HT1080 (cell line): Measurements from ENCODE around the gene TCERG1L. TPM values are rescaled to one million over a fixed set of nuclear protein-coding genes. Genes with fewer than 3 reads are reported as not detected.
A peak's percentile ranks its signal among the peaks of the same experiment; 100 is the strongest.

Experiments used
- DNase-seq: peaks from one replicate; pipeline ENCODE4 v3.0.0-alpha.2; 2015; ENCODE audit warnings: low read depth
- total RNA-seq: library from RNA; depleted of rRNA; stranded (reverse); fragments of >200 nt; shearing (Covaris generic); gene quantifications from 2 replicates; pipeline ENCODE4 v1.2.3, GENCODE V29; 2014

The TCERG1L gene
- total RNA-seq, 1 experiment from 2014 or later, result not detected

- DNase-seq, result no peak
Measured at GRCh38 chr10:131072651-131073468, 238.7 kb downstream of the TCERG1L start.

- DNase-seq, result no peak
Measured at GRCh38 chr10:131071721-131072120, 239.8 kb downstream of the TCERG1L start.

DNA sequence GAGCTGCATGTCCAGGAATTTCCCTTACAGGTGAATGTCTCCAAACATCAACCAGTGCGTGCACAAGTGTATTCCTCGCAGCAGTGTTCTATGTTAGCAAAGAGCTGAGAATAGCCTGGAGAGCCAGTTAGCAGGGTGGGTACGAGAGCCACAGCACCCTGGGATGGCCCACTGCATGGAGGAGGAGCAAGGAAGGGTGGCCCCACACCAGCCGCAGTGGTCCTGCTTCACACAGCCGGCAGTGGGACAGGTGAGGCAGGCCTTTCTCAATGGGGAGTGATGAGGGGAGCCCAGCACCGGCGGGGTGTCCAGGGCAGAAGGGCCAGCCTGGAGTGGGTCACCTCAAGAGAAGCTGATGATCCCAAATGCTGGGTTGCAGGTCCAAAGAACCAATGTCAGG lies 240.7 kb downstream of the TCERG1L start:
- DNase-seq, result no peak

DNA sequence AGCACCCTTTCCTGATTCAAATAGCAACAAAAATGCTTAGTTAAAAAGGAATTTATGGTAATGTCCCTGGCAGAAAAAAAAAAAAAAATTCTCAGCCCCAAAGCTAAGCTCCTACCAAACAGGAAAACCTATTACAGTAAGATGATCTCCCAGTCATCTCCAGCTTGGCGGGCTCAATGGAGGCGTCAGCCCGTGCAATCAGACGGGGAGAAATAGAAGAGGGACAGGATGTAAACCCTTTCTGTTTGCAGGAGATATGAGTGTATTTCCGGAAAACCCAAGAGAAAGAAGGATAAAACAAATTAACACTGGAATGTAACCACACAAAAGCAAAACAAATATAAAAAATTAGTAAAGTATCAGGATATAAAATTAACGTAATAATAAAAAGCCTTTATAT lies 242.8 kb downstream of the TCERG1L start:
- peak; percentile 26 for DNase-seq

DNA sequence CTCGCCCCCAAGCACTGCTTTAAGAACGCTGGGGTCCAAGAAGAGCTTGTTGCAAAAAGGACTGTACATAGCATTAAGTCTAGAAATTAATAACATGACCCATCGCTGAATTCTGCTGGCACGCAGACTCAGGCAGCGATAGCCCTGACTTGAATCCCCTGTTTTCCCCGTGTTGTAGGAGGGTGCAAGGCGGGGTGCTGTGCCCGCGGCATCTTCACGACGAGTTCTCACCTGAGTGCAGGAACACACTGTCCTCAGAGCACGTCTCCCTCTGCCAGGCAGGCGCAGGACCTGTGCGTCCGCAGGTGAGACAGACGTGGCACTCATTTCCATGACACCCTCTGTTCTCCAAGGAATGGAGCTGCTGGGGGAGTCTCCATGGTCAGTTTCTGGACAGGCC lies 243.2 kb downstream of the TCERG1L start:
- no peak for DNase-seq

GRCh38 chr10:131067690-131068089 lies 243.8 kb downstream of the TCERG1L start:
- no peak for DNase-seq

- peak; percentile 27 for DNase-seq
Measured at GRCh38 chr10:131065673-131066305, 245.7 kb downstream of the TCERG1L start.

GRCh38 chr10:131063311-131063710 lies 248.2 kb downstream of the TCERG1L start:
- no peak for DNase-seq

GRCh38 chr10:131062621-131063260 lies 248.8 kb downstream of the TCERG1L start:
- no peak for DNase-seq

- DNase-seq, result no peak
Measured at GRCh38 chr10:131061216-131061615, 250.3 kb downstream of the TCERG1L start.

- DNase-seq, result no peak
Measured at GRCh38 chr10:131059881-131060280, 251.6 kb downstream of the TCERG1L start.

GRCh38 chr10:131058799-131059198 lies 252.7 kb downstream of the TCERG1L start:
- no peak for DNase-seq

DNA sequence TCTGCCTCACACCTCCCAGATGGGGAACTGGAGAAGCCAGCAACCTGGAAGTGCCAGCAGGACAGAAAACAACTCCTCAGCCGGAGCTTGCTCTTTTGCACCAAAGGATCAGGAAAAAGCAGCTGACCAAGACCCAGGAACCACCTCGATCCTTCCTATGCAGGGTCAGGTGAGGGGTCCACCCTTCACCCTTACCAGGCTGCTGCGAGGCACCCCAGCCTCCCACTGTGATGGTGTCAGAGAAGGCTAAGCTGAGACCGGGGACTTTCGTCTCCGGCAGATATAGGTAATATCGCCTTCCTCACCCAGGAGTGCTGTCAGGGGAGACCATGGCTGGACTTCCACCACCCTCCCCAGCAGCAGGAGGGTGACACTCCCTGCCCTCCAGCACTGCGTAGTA lies 254.7 kb downstream of the TCERG1L start:
- DNase-seq, result no peak

GRCh38 chr10:131056091-131056579 lies 255.4 kb downstream of the TCERG1L start:
- no peak for DNase-seq

GRCh38 chr10:131055437-131055836 lies 256.1 kb downstream of the TCERG1L start:
- no peak for DNase-seq

DNA sequence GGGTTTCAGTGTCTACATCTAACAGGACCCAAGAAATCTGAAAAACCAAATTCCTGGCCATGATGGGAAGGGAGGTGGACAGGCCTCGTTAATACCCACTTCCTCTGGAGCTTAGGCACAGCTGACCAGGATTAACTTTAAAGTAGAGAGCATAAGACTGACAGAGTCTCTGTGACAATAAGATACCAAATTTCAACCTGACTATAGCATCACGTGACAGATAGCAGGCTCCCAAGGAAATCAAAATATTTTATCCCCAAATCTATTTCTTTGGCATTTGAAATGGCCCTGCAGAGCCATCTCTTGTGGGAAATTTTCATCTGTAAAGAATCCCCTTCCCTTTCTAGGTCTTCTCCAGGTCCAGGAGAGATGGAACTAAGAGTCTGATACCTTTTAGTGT lies 258.3 kb downstream of the TCERG1L start:
- DNase-seq, result no peak

- peak; percentile 33 for DNase-seq
Measured at GRCh38 chr10:131050162-131050766, 261.3 kb downstream of the TCERG1L start.

- DNase-seq, result no peak
Measured at GRCh38 chr10:131049016-131049415, 262.5 kb downstream of the TCERG1L start.

DNA sequence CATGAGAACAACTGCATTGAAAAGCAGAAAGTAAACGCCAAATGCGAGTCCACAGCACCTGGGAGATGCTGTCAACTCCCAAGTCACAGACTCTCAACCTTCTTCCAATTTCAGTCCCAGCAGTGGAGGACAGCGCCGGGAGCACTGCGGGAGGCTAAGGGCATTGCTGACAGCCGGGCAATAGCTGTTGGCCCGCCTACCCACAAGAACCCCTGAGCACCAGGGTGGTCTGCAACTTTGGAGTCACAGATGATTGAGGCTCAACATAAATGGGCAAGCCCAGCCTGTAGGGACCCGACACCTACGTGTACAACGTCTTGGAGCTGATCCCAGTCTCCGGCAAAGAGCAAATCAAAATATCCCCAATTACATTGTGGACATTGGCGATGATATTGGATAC lies 262.9 kb downstream of the TCERG1L start:
- no peak for DNase-seq

- no peak for DNase-seq
Measured at GRCh38 chr10:131047501-131047900, 264.0 kb downstream of the TCERG1L start.

- DNase-seq, result no peak
Measured at GRCh38 chr10:131046194-131046593, 265.3 kb downstream of the TCERG1L start.
